CD1c-positive myeloid dendritic cell (primary cell): ENCODE measurements around the gene NEDD4L.
"Not testable (repeated sequence)": the region's sequence is repeated elsewhere in the genome, so short reads cannot be mapped to it uniquely, and the experiment has no call there.

Experiments used
- DNase-seq: peaks from one replicate; pipeline ENCODE4 v3.0.0-alpha.2; 2016; ENCODE audit errors: extremely low spot score

NEDD4L gene

DNA sequence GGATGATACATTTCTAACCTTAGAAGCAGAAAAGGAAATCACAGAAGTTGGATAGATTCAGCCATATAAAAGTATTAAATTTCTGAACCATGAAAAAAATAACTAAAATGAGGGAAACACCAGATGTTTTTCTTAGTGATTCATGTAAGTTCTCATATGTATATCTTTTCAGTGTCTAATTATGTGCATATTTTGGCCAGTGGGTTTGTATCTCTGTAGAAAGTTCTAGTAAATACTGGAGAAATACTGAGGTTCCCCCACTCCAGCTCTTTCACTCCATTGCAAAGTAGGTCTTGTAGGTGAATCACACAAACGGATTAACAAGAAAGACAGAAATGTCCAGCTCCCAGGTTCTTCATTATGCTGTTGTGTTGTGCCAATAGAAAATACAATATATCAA, 222.3 kb downstream of the NEDD4L start:
- no peak for DNase-seq

DNA sequence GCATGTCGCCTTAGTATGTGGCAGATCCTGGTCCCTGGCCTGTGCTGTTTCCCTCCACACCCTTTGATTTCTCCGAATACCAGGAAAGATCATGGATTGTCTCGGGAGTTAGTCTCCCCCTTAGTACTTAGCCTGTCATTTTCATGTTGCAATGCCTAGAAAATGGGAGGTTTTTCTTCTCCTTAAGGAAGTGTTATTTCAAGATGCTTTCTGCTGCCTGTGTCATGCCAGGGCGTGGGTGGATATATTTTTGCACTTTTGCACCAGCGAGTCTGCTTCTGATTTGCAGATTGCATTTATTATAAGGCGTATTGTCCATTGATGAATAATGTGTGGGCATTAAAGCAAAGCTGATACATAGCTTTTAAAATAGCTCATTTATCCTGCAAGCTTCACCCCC, 223.5 kb downstream of the NEDD4L start:
- no peak for DNase-seq

DNA sequence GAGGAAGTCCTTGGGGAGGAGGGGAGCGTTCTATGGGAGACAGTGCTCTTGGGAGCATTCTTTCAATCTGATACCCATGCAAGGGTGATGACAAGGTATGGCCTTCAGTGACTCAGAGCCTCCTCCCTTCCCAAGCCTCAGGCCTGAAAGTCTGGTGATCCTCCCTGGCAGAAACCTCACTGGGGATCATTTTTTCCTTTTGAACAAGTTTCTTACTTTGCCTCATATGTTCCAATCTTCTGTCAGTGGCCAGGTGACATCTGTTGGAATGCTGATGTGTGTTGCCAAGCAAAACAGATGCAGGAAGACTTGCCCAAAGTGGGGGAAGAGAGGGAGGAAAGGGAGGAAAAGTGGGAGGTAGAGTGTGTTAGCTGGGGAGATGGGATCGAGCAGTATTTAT, 224.8 kb downstream of the NEDD4L start:
- DNase-seq, result no peak

DNA sequence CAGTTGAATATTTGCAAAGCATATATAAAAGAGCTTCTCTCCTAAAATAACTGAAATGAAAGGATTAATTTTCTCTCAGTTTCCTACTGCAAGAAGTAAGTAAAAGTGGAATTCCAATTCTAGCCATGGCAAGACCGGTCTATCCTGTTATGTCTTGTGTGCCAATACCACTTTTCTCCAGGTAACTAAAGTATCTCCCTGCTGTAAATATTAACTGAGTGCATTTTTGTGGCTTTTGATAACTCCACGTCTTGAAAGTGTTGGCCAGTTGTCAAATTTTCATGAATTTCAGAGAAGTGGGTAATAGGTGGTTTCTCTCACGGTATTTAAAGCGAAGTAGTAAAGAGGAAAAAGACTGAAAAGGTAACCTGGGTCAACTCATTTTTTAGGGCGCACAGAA, 225.9 kb downstream of the NEDD4L start:
- DNase-seq, result no peak

DNA sequence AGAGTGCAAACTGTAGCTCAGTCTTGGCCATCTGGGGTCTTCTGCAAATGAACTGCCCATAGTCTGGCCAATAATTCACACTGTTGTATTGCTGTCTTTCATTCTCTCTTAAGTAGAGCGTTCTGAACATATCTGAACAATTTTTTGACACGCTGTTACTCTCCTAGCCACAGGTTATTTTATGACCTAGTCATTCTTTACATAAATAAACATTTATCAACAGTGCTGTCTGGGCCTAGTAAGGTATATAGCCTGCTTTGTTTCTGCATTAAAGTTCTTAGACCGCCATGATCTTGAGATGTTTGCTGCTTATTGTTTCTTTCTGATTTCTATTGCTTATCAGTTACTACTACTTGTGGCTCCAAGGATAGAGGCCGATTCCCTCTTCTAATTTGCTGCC, 226.4 kb downstream of the NEDD4L start:
- DNase-seq, result no peak

DNA sequence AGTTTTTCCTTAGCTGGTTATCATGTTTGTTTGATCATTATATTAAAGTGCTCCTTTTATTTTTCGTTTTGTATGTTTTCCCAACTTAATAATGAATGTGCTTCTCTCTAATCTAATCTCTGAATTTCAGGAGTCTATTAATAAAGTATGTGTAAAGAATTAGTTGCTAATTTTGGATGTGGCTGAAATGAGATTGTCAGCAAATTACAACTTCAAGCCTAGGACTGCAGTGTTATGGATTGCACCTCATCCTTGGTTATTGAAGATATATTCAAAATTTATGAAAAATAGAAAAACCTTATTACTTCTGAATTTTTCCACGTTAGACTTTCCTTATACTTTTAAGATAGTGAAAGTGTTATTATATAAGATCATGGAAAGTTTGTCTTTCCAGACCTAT, 227.7 kb downstream of the NEDD4L start:
- no peak for DNase-seq

DNA sequence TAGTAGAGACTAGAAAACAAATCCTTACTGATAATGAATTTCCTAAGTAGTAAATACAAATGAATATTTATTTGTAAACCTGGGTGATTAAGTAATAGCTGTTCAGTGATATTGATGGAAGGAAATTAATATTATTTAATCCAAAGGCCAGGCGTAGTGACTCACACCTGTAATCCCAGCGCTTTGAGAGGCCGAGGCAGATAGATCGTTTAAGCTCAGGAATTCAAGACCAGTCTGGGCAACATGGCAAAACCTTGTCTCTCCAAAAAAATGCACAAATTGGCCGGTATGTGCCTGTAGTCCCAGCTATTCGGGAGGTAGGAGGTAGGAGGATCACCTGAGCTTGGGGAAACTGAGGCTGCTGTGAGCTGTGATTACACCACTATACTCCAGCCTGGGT, 228.2 kb downstream of the NEDD4L start:
- no peak for DNase-seq

DNA sequence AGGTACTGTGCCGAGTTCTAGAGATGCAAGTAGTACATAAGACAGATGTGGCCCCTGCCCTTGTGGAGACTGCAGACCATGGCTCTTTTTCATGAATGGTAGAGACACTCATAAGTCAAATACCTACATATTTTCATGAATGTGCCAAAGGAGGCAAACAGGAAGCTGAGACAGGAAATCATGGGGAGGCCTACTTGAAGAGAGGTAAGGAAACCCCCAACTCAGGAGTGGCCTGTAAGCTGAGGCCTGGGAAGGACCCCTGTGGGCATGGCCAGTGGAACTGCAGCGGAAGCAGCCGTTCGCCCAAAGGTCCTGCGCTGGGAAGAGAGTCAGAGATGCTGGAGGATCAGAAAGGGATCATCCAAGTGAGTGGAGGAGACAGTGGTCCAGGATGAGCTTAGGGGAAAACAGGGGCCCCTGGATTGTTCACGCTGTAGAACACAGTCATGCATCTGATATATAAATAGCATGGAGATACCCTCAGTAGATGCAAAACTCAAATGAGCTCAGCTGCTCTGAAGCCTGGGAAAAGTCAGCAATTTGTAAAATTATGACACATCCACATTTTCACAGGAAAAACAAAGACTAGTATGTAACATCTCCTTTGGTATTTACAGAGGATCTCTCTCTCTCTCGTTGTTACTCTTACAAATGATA, 228.9 kb downstream of the NEDD4L start:
- DNase-seq, result no peak

DNA sequence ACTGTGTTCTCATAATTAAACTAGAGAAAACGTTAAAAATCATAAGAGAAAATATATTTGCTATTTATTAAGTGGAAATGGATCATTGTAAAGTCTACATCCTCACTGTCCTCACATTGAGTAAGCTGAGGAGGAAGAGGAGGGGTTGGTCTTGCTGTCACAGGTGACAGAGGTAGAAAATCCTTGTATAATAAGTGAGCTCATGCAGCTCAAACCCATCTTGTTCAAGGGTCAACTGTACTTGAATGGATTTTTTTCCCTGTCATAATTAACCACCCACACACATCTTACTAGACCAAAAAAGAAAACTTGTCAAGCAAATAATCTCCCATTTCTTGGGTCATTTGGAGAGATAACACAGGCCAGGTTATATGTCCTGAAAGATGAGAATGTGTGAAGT, 231.2 kb downstream of the NEDD4L start:
- no peak for DNase-seq

DNA sequence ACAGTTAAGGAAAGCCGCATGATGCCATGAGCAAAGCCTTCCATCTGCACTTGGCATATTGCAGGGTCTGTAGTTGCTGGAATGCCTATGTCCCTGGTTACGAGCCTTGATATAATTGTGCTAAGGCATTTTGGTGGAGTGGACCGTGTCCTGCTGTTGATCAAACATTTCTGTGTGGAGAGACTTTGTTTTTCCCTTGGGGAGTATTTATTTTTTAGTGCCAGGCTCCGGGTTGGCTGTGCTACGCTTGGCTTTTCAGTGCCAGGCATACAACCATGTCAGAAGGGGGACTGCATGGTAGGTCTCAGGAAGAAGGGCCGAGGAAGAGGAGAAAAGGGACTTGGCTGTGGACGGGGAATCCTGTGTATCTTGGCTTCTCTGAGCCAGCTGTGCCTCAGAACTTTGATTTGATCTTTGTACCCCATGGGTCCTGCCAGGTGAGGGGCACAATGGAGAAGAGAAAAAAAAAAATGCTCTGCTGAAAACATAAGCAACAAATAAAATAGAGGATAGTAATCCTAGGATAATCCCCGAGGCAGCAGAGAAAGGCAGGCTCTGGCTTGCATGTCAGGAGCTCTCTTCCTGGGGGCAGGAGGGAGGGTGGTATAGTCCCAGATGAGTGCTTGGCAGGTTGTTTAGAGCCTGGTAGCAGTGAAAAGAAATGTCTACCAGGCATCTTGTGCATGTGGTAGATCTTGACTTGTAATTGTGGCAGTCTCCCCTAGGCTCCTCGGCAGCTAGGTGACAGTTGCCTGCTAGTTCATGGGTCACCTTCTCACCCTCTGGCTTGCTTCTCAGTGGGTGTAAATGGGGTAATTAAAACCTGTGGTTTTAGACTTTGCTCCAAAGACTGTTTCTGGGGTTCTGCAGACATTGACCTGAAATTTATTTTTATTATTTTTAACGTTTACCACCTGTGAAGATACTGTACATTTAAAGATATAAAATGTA, 233.0 kb downstream of the NEDD4L start:
- no peak for DNase-seq

DNA sequence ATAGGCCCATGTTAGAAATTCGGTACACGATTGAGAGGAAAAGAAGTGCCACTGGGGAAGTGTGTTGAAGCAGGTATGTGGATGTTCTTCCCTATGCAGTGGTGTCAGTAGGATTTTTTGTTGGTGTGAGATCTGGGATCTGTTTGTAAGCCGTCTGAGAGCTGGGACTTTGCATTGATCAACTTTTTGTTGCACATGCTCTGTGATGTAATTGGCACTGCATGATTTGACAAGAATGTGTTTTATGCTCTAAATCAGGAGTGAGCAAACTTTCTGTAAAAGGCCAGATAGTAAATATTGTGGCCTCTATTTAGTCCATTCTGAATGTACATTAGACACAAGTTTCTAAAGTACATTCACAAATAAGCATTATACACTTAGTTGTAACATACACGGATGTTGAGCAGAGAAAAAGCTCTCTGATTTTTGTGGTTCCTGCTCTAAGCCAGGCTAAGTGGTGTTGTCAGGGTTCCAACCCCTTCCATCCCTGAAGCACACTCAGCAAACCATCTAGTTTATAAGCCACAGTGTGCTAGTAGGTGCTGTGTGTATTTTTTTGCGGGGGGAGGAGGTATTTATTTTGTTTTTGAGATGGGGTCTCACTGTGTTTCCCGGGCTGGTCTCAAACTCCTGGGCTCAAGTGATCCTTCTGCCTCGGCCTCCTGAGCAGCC, 235.6 kb downstream of the NEDD4L start:
- no peak for DNase-seq

DNA sequence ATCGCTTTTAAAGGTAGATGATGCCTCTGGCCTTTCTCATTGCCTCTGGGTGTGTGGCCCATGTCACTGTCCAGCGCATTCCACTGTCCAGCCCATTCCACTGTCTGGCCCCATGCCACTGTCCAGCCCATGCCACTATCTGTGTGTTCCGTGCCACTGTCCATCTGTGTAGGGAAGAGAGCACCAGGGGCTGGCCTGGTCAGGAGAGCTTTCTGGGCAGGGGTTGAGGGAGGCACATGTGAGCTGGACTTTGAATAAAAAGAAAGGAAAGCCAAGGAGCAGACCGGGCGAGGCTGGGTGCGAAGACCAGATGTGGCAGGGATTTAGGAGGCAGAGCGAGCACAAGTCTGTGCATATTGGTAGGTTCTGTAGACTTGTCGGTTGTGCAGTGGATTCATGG, 236.2 kb downstream of the NEDD4L start:
- no peak for DNase-seq

DNA sequence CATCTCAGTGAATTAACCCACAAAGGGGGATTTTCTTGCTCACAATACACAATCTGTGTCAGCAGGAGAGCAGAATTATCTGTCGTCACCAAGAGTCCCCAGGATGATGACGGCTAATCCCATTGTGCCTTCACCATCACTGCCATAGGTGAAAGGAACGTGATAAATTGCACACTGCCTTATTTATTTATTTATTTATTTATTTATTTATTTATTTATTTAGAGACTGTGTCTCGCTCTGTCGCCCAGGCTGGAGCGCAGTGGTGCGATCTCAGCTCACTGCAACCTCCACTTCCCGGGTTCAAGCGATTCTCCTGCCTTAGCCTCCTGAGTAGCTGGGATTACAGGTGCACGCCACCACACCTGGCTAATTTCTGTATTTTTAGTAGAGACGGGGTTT, 238.8 kb downstream of the NEDD4L start:
- not testable (repeated sequence) for DNase-seq

DNA sequence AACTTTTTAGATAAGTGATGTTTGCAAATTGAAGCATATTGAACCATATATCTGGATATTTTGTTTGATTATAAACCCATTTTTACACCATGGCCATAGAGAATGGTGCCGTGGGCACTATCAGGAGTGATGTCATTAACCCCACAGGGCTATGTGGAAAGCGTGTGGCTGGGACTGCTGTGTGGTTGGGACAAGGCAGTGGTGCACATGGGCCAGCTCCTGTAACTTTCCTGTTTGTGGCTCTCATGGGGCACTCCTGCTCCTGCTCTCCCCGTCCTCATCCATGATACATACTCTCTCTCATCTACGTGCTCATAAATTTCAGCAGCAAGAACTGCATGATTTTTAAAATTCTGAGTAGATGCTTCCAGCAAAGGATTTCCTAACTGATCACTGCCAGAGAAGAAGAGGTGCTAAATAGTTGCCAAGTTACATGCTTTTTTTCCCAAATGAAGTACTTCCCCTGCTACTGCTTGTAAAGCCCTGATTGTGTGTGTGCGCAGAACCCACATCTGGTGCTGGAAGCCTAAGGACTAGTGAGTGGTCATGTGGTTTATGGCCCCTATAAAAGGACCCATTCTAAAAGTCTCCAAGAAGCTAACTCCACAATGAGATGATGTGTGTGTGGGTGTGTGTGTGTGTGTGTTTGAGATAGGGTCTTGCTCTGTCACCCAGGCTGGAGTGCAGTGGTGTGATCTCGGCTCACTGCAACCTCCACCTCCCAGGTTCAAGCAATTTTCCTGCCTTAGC, 240.8 kb downstream of the NEDD4L start:
- no peak for DNase-seq

DNA sequence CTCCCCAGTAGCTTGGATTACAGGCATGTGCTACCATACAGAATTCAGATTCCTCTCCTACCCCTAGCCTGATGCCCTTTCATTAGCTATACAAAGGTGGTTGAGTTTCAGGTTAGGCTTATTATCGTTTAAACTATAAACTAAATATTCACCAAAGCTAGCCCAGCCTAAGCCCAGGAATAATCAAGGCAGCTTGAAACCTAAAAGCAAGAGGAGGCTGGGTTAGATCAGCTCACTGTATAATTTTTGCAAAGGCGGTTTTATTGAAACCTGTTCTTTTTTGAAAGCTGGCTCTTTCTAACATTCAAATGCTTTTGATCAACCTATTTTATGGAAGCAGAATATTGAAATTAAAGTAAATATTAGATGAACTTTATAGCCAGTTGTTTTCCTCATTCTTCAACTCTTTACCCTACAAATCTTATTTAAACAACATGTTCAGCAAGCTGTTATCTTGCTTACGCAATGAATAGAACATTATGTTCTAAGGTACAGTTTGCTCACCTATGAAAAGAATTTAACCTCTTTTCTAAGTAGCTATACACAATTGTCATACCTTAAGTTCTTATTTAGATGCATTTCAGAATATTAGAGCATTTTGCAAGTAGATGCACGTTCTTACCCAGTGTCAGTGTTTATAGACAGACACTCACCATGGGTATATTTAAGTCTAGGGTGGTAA, 241.6 kb downstream of the NEDD4L start:
- no peak for DNase-seq

DNA sequence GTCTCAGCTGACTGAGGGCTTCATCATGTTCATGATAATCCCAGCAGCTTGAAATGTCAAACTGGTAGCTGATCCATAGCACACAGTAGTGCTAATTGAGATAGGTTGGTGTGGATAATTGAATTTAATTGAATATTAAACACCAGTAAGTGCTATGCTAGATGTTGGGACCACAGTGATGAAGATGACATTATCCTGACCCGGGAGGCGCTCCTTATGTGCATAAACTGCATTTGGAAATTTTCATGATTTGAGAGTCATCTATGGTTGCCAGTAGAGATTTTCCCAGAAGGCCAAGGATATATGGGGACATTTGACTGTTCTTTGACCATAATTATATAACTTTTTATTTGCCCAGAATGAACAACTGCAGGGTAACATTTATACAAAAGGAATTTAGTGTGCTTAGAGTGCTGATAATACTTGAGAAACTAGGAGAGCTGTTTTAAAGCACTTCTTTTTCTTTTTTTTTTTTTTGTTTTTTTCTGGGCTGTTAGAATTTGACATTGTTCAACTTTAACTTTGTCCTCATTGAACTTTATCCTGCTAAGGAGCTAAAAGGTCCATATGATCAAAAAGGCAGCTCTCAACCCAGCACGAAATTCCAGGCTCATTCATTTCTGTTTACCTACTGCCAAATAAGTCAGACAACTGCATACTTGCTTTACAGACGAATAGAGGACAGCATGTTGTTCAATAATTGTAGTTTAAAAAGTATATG, 242.8 kb downstream of the NEDD4L start:
- no peak for DNase-seq

DNA sequence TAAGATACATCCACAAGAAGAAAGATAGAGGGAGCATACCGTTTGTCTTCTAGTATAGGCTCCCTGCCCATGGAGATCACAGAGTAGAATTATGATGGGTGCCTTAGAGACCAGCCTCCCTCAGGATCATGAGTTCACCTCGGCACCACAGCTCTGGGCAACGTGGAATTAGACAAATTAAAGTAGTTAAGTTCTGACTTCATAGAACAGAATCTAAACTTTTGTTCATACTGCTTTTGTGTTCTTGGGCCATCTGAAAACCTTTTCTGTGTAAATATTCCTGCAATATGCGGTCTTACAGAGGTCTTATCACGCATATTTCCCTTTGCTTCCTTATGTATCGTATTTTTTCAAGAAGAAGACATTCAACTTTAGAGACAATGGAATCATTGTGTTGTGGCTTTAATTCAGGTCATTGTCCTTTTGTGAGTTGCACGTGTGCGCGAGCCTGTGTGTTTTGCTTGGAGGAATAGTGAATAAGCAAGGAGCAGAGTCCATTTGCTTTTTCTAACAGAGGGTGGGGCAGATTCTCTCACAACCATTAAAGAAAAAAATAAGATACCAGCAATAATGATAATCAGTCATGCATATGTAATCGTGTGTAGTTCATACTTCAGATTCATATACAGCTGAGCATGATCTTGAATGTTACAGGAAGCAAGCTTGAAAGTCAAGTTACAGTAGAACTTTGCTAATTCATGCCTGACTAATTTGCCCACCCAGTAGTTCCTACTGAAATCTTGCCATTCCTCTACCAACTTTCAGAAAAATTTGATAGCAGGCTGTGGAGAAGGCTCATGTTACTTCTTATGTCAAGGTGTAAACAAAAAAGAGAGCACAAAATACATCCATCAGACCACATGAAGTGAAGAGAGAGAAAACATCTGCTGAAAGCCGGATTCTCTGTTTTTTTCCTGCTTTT, 243.6 kb downstream of the NEDD4L start:
- DNase-seq, result no peak

DNA sequence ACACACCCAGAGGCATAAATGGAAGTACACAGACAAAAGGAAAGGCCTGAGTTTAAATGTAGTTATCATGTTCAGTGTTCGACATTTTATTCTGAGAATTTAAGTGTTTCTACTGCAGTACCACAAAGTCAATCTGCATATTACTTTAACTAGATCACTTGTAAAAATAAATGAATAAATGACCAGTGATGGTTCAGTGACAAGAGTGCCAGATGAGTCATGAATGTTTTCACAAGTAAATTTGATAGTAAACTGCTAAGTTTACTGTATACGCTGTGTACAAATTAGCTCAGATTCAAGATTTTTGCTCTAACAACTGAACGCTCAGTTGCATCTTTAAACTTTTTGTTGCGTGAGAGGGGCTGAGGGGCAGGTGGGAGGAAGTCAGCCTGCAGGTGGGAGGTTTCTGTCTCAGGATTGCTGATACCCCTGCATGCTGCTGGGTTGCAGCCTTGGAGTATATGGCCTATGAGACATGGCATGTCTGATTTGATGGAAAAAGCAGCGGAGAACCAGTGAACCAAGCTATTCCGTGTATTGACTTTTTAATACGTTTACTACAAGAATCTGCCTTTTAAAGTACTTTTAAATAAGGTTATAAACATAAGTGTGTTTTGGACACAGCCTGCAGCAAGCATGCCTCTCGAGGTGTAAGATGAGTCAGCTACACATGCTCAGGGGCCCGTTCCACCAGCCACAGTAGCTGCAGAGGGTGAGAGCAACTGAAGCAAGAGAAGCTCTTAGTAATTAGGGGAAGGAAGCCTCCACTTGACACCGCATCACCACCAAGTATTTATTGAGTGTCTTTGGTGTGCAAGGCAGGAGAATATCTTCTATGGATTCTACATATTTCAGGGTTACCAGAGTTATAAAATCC, 245.1 kb downstream of the NEDD4L start:
- DNase-seq, result no peak
